Endodermal cell (in vitro differentiated cells): Measurements from ENCODE around the gene FGD6. TPM values are rescaled to one million over a fixed set of nuclear protein-coding genes. Genes with fewer than 3 reads are reported as not detected.

Experiments
- DNase-seq: peaks from one replicate; pipeline ENCODE4 v3.0.0-alpha.2; 2017
- H3K27ac ChIP-seq: 2 replicates; pipeline ENCODE4 v1.5.1; 2013; ENCODE audit warnings: mild to moderate bottlenecking, low read depth, low read length, moderate library complexity
- H3K27me3 ChIP-seq: 2 replicates; pipeline ENCODE4 v1.6.1; 2013; ENCODE audit warnings: mild to moderate bottlenecking, low read length, moderate library complexity; ENCODE audit not compliant: insufficient read depth, control insufficient read depth, poor library complexity, severe bottlenecking
- H3K36me3 ChIP-seq: 2 replicates; pipeline ENCODE4 v1.7.0; 2013; ENCODE audit warnings: mild to moderate bottlenecking, low read length, moderate library complexity; ENCODE audit not compliant: control insufficient read depth, insufficient read depth
- H3K4me1 ChIP-seq: one replicate; pipeline ENCODE4 v1.7.0; 2013; ENCODE audit warnings: low read length; ENCODE audit not compliant: control insufficient read depth, insufficient read depth
- H3K4me3 ChIP-seq: 2 replicates; pipeline ENCODE4 v1.5.1; 2013; ENCODE audit warnings: mild to moderate bottlenecking, low read length, moderate library complexity
- H3K9ac ChIP-seq: 2 replicates; pipeline ENCODE4 v1.6.1; 2013; ENCODE audit warnings: mild to moderate bottlenecking, low read length, moderate library complexity; ENCODE audit not compliant: poor library complexity, severe bottlenecking; ENCODE audit errors: extremely low read depth
- H3K9me3 ChIP-seq: 2 replicates; pipeline ENCODE4 v1.6.1; 2013; ENCODE audit warnings: mild to moderate bottlenecking, low read length, moderate library complexity; ENCODE audit not compliant: control insufficient read depth
- H3K27ac Mint-ChIP-seq: 2 replicates; pipeline ENCODE4 v1.8.0; 2020; ENCODE audit warnings: mixed read lengths
- H3K27me3 Mint-ChIP-seq: 2 replicates; pipeline ENCODE4 v1.8.0; 2021; ENCODE audit warnings: mild to moderate bottlenecking, mixed read lengths; ENCODE audit not compliant: insufficient read depth
- H3K36me3 Mint-ChIP-seq: 2 replicates; pipeline ENCODE4 v1.8.0; 2020; ENCODE audit warnings: low read depth, mixed read lengths
- H3K4me1 Mint-ChIP-seq: 2 replicates; pipeline ENCODE4 v1.8.0; 2020; ENCODE audit warnings: mixed read lengths
- H3K4me3 Mint-ChIP-seq: 2 replicates; pipeline ENCODE4 v1.8.0; 2020; ENCODE audit warnings: mild to moderate bottlenecking, moderate library complexity, mixed read lengths
- H3K9me3 Mint-ChIP-seq: 2 replicates; pipeline ENCODE4 v1.8.0; 2020; ENCODE audit warnings: mild to moderate bottlenecking, mixed read lengths
- CTCF ChIP-seq: fragments of 200-600 bp; sonication (generic); conservative IDR thresholded peaks from 2 replicates; pipeline ENCODE4 v1.5.0; 2021; ENCODE audit warnings: antibody characterized with exemption, mild to moderate bottlenecking
- WGBS, 2 experiments: methylation state at CpG; one replicate each; pipeline versions ENCODE4 v1.1.5 to v1.1.7; 2013; ENCODE audit warnings: missing lambda C conversion rate in 2 of 2, mixed read lengths in 1 of 2; ENCODE audit not compliant: insufficient coverage in 1 of 2, insufficient read length in 1 of 2; 5-methylcytosine and 5-hydroxymethylcytosine counted together
- total RNA-seq, 2 donors: library from RNA; stranded (reverse); fragmentation: NEBNext Ultra II Directional in 1 of 2; extraction: Animal tissue kit (Norgen Biotek cat#: 25700) in 1 of 2; gene quantifications; 2 replicates in 1 of 2; 3 replicates in 1 of 2; pipeline ENCODE4 v1.2.1, GENCODE V29; 2021

Gene FGD6
- total RNA-seq, 2 donors from 2014 or later, result 95.3 to 124 TPM

DNA sequence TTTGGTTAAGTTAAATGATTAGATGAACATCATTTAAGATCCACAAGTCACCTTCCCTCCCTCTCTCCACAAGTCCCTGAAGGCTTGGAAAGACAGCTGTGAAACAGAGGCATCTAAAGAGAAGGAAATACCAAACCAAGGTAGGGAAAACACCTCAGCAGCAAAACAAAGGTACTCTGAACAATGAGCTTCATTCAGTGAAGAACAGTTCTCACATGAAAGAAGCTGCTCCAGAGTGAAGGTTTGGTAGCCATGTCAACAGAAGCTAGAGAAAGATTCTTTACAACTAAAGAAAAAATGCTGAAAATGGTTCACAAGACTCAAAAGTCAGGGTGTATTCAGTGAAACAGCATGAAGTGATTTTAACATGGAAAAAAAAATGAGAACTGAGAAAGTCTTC lies 69.4 kb downstream of the FGD6 start:
- peaks cover 54% of the 10 kb centered on the region for H3K36me3 ChIP-seq
- Mint-ChIP-seq H3K4me1 (peaks cover 12% of the 10 kb centered on the region), H3K27me3 (no peaks in the 10 kb centered on the region), H3K4me3 (no peak overlapping the region), H3K27ac (no peak overlapping the region), H3K36me3 (peaks cover 66% of the 10 kb centered on the region), H3K9me3 (peaks cover 9% of the 10 kb centered on the region)
- no peak overlapping the region for H3K9ac ChIP-seq
- TF ChIP-seq CTCF, result no peak
- DNase-seq, result no peak
- peaks cover 3% of the 10 kb centered on the region for H3K4me1 ChIP-seq
- H3K27me3 ChIP-seq, result no peaks in the 10 kb centered on the region
- no peak overlapping the region for H3K4me3 ChIP-seq
- peaks cover 6% of the 10 kb centered on the region for H3K9me3 ChIP-seq
- no peak overlapping the region for H3K27ac ChIP-seq

DNA sequence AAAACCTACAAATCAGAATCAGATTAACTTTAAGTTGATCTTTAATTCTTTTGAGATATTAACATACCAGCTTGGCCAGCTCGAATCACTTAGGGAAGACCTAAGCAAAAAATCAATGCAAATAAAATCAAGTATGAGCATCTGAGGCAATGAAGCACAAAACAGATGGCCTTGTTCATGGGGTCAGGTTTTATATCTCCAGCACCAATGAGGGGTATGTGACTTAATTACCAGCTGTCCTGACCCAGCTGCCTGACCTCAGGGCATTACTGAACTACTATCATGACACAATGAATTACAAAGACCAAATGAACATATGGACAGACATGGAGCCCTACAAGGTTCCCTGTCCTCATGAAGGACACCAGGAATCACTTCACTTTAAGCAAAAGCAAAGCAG lies 70.5 kb downstream of the FGD6 start:
- no peak overlapping the region for H3K4me3 ChIP-seq
- H3K27ac Mint-ChIP-seq, result no peak overlapping the region
- H3K9me3 Mint-ChIP-seq, result peaks cover 9% of the 10 kb centered on the region
- H3K4me1 ChIP-seq, result peaks cover 3% of the 10 kb centered on the region
- 100% methylated on average over 1 of the region's 1 CpG for WGBS, 2 experiments
- no peak for TF ChIP-seq CTCF
- no peak overlapping the region for H3K27ac ChIP-seq
- H3K9ac ChIP-seq, result no peak overlapping the region
- no peak for DNase-seq
- H3K27me3 ChIP-seq, result no peaks in the 10 kb centered on the region
- peaks cover 50% of the 10 kb centered on the region for H3K36me3 ChIP-seq
- H3K36me3 Mint-ChIP-seq, result peaks cover 64% of the 10 kb centered on the region
- H3K4me3 Mint-ChIP-seq, result no peak overlapping the region
- H3K27me3 Mint-ChIP-seq, result no peaks in the 10 kb centered on the region
- peaks cover 16% of the 10 kb centered on the region for H3K4me1 Mint-ChIP-seq
- H3K9me3 ChIP-seq, result peaks cover 6% of the 10 kb centered on the region

GRCh38 chr12:95143621-95144205 lies 73.6 kb downstream of the FGD6 start:
- peak overlapping the region; percentile 18 for H3K27ac Mint-ChIP-seq
- no peak overlapping the region for H3K4me3 Mint-ChIP-seq
- H3K36me3 Mint-ChIP-seq, result peaks cover 73% of the 10 kb centered on the region
- peaks cover 16% of the 10 kb centered on the region for H3K4me1 Mint-ChIP-seq
- H3K4me1 ChIP-seq, result peaks cover 3% of the 10 kb centered on the region
- no peaks in the 10 kb centered on the region for H3K27me3 Mint-ChIP-seq
- no peak overlapping the region for H3K27ac ChIP-seq
- H3K9me3 Mint-ChIP-seq, result peaks cover 9% of the 10 kb centered on the region
- DNase-seq, result peak; percentile 68
- peaks cover 63% of the 10 kb centered on the region for H3K36me3 ChIP-seq
- WGBS, 2 experiments, result 62 to 76% methylated on average over 3 of the region's 3 CpGs
- no peaks in the 10 kb centered on the region for H3K27me3 ChIP-seq
- no peak overlapping the region for H3K9ac ChIP-seq
- H3K9me3 ChIP-seq, result peaks cover 6% of the 10 kb centered on the region
- H3K4me3 ChIP-seq, result no peak overlapping the region
- TF ChIP-seq CTCF, result no peak
